Measurements from ENCODE around the gene MRC2. TPM values are rescaled to one million over a fixed set of nuclear protein-coding genes. Genes with fewer than 3 reads are reported as not detected.

The MRC2 gene
- total and polyA plus RNA-seq, 4 experiments from 2014 or later: 0.71 to 8.7 (median 6.7) TPM; not detected in 1

GRCh38 chr17:62657145-62657665 is 29.7 kb downstream of the MRC2 start:
- Histone ChIP-seq H3K27me3 (ENCODE audit: insufficient read depth, low read length) (no peaks in the 10 kb centered on the region), H3K36me3 (ENCODE audit: insufficient read depth, low read length) (no peaks in the 10 kb centered on the region), H3K9me3 (ENCODE audit: control insufficient read depth in 1 of 2, low read length in 2 of 2) (no peaks in the 10 kb centered on the region), H3K4me3 (ENCODE audit: low read length in 2 of 2) (no peak overlapping the region), H3K27ac (ENCODE audit: low read depth, low read length) (no peak overlapping the region), H3K4me1 (ENCODE audit: insufficient read depth, low read length) (peaks cover 16% of the 10 kb centered on the region)
- Mint-ChIP-seq H3K9me3 (peaks cover 7 to 22% (median 14%) of the 10 kb centered on the region in 8 donors), H3K27ac (no peak overlapping the region), H3K4me3 (no peak overlapping the region), H3K36me3 (peaks cover 6 to 7% of the 10 kb centered on the region in 2 donors), H3K27me3 (peaks cover 0 to 4% of the 10 kb centered on the region in 2 donors), H3K4me1 (peaks cover 5 to 16% (median 11%) of the 10 kb centered on the region in 4 donors)
- no peak for DNase-seq
- POLR2A ChIA-PET (ENCODE audit: partially characterized antibody): no interaction called here
- CTCF ChIA-PET (ENCODE audit: partially characterized antibody): no interaction called here
- intact Hi-C loops (cut with micrococcal nuclease): no loop called here

GRCh38 chr17:62657690-62658089 is 30.2 kb downstream of the MRC2 start:
- H3K27ac Mint-ChIP-seq: no peak overlapping the region
- DNase-seq: no peak
- H3K4me1 Mint-ChIP-seq: peaks cover 5 to 11% (median 9%) of the 10 kb centered on the region in 4 donors
- no peaks in the 10 kb centered on the region for H3K36me3 ChIP-seq (ENCODE audit: insufficient read depth, low read length)
- no peaks in the 10 kb centered on the region for H3K9me3 ChIP-seq (ENCODE audit: control insufficient read depth in 1 of 2, low read length in 2 of 2)
- peaks cover 14% of the 10 kb centered on the region for H3K4me1 ChIP-seq (ENCODE audit: insufficient read depth, low read length)
- no peak overlapping the region for H3K27ac ChIP-seq (ENCODE audit: low read depth, low read length)
- no peak overlapping the region for H3K4me3 Mint-ChIP-seq
- CTCF ChIA-PET (ENCODE audit: partially characterized antibody): no interaction called here
- peaks cover 6 to 7% of the 10 kb centered on the region in 2 donors for H3K36me3 Mint-ChIP-seq
- no peaks in the 10 kb centered on the region for H3K27me3 ChIP-seq (ENCODE audit: insufficient read depth, low read length)
- peaks cover 0 to 4% of the 10 kb centered on the region in 2 donors for H3K27me3 Mint-ChIP-seq
- no peak overlapping the region for H3K4me3 ChIP-seq (ENCODE audit: low read length in 2 of 2)
- intact Hi-C loops (cut with micrococcal nuclease): no loop called here
- POLR2A ChIA-PET (ENCODE audit: partially characterized antibody): no interaction called here
- peaks cover 7 to 22% (median 14%) of the 10 kb centered on the region in 8 donors for H3K9me3 Mint-ChIP-seq

GRCh38 chr17:62658136-62658920 is 30.9 kb downstream of the MRC2 start:
- H3K36me3 ChIP-seq (ENCODE audit: insufficient read depth, low read length): no peaks in the 10 kb centered on the region
- Mint-ChIP-seq H3K27me3 (peaks cover 0 to 4% of the 10 kb centered on the region in 2 donors), H3K27ac (no peak overlapping the region), H3K36me3 (peaks cover 6 to 7% of the 10 kb centered on the region in 2 donors), H3K4me3 (no peak overlapping the region), H3K9me3 (peaks cover 7 to 22% (median 14%) of the 10 kb centered on the region in 8 donors), H3K4me1 (peaks cover 4 to 8% (median 6%) of the 10 kb centered on the region in 4 donors)
- H3K4me3 ChIP-seq (ENCODE audit: low read length in 2 of 2): no peak overlapping the region
- intact Hi-C loops (cut with micrococcal nuclease): no loop called here
- no peaks in the 10 kb centered on the region for H3K27me3 ChIP-seq (ENCODE audit: insufficient read depth, low read length)
- no peaks in the 10 kb centered on the region for H3K9me3 ChIP-seq (ENCODE audit: control insufficient read depth in 1 of 2, low read length in 2 of 2)
- POLR2A ChIA-PET (ENCODE audit: partially characterized antibody): no interaction called here
- H3K4me1 ChIP-seq (ENCODE audit: insufficient read depth, low read length): peaks cover 8% of the 10 kb centered on the region
- H3K27ac ChIP-seq (ENCODE audit: low read depth, low read length): no peak overlapping the region
- no peak for DNase-seq
- CTCF ChIA-PET (ENCODE audit: partially characterized antibody): no interaction called here

GRCh38 chr17:62660629-62661118 is 33.2 kb downstream of the MRC2 start:
- peaks cover 7 to 22% (median 14%) of the 10 kb centered on the region in 8 donors for H3K9me3 Mint-ChIP-seq
- H3K4me3 ChIP-seq (ENCODE audit: low read length in 2 of 2): no peak overlapping the region
- peaks cover 6 to 7% of the 10 kb centered on the region in 2 donors for H3K36me3 Mint-ChIP-seq
- CTCF ChIA-PET (ENCODE audit: partially characterized antibody): no interaction called here
- DNase-seq: no peak
- H3K27ac Mint-ChIP-seq: no peak overlapping the region
- peaks cover 0 to 4% of the 10 kb centered on the region in 2 donors for H3K27me3 Mint-ChIP-seq
- H3K27me3 ChIP-seq (ENCODE audit: insufficient read depth, low read length): no peaks in the 10 kb centered on the region
- H3K27ac ChIP-seq (ENCODE audit: low read depth, low read length): no peak overlapping the region
- no peaks in the 10 kb centered on the region for H3K4me1 ChIP-seq (ENCODE audit: insufficient read depth, low read length)
- POLR2A ChIA-PET (ENCODE audit: partially characterized antibody): interaction anchor here (0.6 kb wide), 1 partner anchor 270 kb away, joined by 5 read pairs; no protein-coding TSS in a partner anchor
- intact Hi-C loops (cut with micrococcal nuclease): no loop called here
- no peaks in the 10 kb centered on the region for H3K36me3 ChIP-seq (ENCODE audit: insufficient read depth, low read length)
- H3K4me3 Mint-ChIP-seq: no peak overlapping the region
- no peaks in the 10 kb centered on the region for H3K4me1 Mint-ChIP-seq
- no peaks in the 10 kb centered on the region for H3K9me3 ChIP-seq (ENCODE audit: control insufficient read depth in 1 of 2, low read length in 2 of 2)

- ChIA-PET POLR2A (ENCODE audit: partially characterized antibody) (no interaction called here), CTCF (ENCODE audit: partially characterized antibody) (no interaction called here)
- Mint-ChIP-seq H3K27ac (no peak overlapping the region), H3K27me3 (peaks cover 0 to 4% of the 10 kb centered on the region in 2 donors), H3K36me3 (peaks cover 6 to 7% of the 10 kb centered on the region in 2 donors), H3K4me3 (no peak overlapping the region), H3K9me3 (peaks cover 7 to 22% (median 14%) of the 10 kb centered on the region in 8 donors), H3K4me1 (no peaks in the 10 kb centered on the region)
- H3K4me3 ChIP-seq (ENCODE audit: low read length in 2 of 2): no peak overlapping the region
- H3K9me3 ChIP-seq (ENCODE audit: control insufficient read depth in 1 of 2, low read length in 2 of 2): no peaks in the 10 kb centered on the region
- no peak for DNase-seq
- H3K36me3 ChIP-seq (ENCODE audit: insufficient read depth, low read length): no peaks in the 10 kb centered on the region
- no peaks in the 10 kb centered on the region for H3K4me1 ChIP-seq (ENCODE audit: insufficient read depth, low read length)
- H3K27ac ChIP-seq (ENCODE audit: low read depth, low read length): no peak overlapping the region
- intact Hi-C loops (cut with micrococcal nuclease): no loop called here
- no peaks in the 10 kb centered on the region for H3K27me3 ChIP-seq (ENCODE audit: insufficient read depth, low read length)
These were observed 33.9 kb downstream of the MRC2 start for GRCh38 chr17:62661337-62661736.

- Histone ChIP-seq H3K36me3 (ENCODE audit: insufficient read depth, low read length) (no peaks in the 10 kb centered on the region), H3K9me3 (ENCODE audit: control insufficient read depth in 1 of 2, low read length in 2 of 2) (no peaks in the 10 kb centered on the region), H3K4me1 (ENCODE audit: insufficient read depth, low read length) (no peaks in the 10 kb centered on the region), H3K4me3 (ENCODE audit: low read length in 2 of 2) (no peak overlapping the region), H3K27me3 (ENCODE audit: insufficient read depth, low read length) (no peaks in the 10 kb centered on the region), H3K27ac (ENCODE audit: low read depth, low read length) (no peak overlapping the region)
- H3K27me3 Mint-ChIP-seq: peaks cover 0 to 4% of the 10 kb centered on the region in 2 donors
- CTCF ChIA-PET (ENCODE audit: partially characterized antibody): no interaction called here
- intact Hi-C loops (cut with micrococcal nuclease): no loop called here
- H3K9me3 Mint-ChIP-seq: peaks cover 7 to 22% (median 14%) of the 10 kb centered on the region in 8 donors
- no peak overlapping the region for H3K4me3 Mint-ChIP-seq
- no peaks in the 10 kb centered on the region for H3K4me1 Mint-ChIP-seq
- POLR2A ChIA-PET (ENCODE audit: partially characterized antibody): no interaction called here
- no peak for DNase-seq
- no peak overlapping the region for H3K27ac Mint-ChIP-seq
- peaks cover 6 to 7% of the 10 kb centered on the region in 2 donors for H3K36me3 Mint-ChIP-seq
These were observed 35.4 kb downstream of the MRC2 start for GRCh38 chr17:62662855-62663254.

GRCh38 chr17:62663304-62663703 is 35.8 kb downstream of the MRC2 start:
- Histone ChIP-seq H3K36me3 (ENCODE audit: insufficient read depth, low read length) (no peaks in the 10 kb centered on the region), H3K4me1 (ENCODE audit: insufficient read depth, low read length) (no peaks in the 10 kb centered on the region), H3K27ac (ENCODE audit: low read depth, low read length) (no peak overlapping the region), H3K9me3 (ENCODE audit: control insufficient read depth in 1 of 2, low read length in 2 of 2) (no peaks in the 10 kb centered on the region), H3K4me3 (ENCODE audit: low read length in 2 of 2) (no peak overlapping the region), H3K27me3 (ENCODE audit: insufficient read depth, low read length) (no peaks in the 10 kb centered on the region)
- H3K27me3 Mint-ChIP-seq: peaks cover 0 to 4% of the 10 kb centered on the region in 2 donors
- ChIA-PET POLR2A (ENCODE audit: partially characterized antibody) (no interaction called here), CTCF (ENCODE audit: partially characterized antibody) (no interaction called here)
- H3K27ac Mint-ChIP-seq: no peak overlapping the region
- H3K9me3 Mint-ChIP-seq: peaks cover 7 to 22% (median 14%) of the 10 kb centered on the region in 8 donors
- DNase-seq: no peak
- H3K36me3 Mint-ChIP-seq: peaks cover 6 to 7% of the 10 kb centered on the region in 2 donors
- no peaks in the 10 kb centered on the region for H3K4me1 Mint-ChIP-seq
- no peak overlapping the region for H3K4me3 Mint-ChIP-seq
- intact Hi-C loops (cut with micrococcal nuclease): no loop called here
